Peyer's patch (tissue), 4 donors: ENCODE data around the gene PET100.

Experiments used
- POLR2A ChIP-seq, 2 donors: fragments of 450-650 bp; IDR thresholded peaks; one replicate each; pipeline ENCODE4 v1.5.1; 2017; ENCODE audit warnings: antibody characterized with exemption in 2 of 2, mild to moderate bottlenecking in 2 of 2, moderate library complexity in 2 of 2
- TF ChIP-seq, protein P1 (sequence below), 6 experiments: fragments of 450-650 bp in 4 of 6; fragments of 200-600 bp in 2 of 6; sonication (generic) in 1 of 6; IDR thresholded peaks; one replicate each; pipeline ENCODE4 v1.5.1; 2017 to 2019; ENCODE audit warnings: antibody characterized with exemption in 6 of 6, mild to moderate bottlenecking in 3 of 6, moderate library complexity in 1 of 6

DNA sequence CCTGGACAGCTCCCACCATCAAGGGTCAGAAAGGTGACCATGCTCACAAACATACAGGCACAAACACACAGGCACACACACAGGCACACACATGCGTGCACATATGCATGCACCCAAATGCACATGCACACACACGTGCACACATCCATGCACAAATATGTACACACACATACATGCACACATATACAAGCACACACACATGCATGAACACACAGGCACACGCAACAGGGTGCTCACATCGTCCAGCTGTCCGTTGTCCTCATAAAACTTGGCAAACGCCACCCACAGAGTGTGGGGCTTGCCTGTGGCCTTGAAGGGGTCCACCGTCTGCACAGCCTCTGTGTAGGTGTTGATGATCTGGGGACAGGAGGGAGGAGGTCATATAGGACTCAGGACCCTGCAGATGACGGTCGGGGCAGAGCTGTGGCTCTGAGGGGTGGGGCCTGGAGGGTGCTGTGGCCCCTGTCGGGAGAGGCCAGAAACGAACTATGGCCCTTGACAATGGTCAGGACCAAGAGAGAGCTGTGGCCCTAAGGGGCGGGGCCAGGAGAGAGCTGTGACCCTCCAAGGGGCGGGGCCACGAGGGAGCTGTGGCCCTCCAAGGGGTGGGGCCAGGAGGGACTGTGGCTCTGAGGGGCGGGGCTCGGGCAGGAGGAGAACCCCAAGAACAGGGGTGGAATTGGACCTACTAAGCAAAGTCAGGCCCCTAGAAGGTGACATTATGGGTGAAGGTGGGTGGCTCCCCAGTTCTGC lies 6.5 kb upstream of the PET100 start:
- TF ChIP-seq, protein P1, sequence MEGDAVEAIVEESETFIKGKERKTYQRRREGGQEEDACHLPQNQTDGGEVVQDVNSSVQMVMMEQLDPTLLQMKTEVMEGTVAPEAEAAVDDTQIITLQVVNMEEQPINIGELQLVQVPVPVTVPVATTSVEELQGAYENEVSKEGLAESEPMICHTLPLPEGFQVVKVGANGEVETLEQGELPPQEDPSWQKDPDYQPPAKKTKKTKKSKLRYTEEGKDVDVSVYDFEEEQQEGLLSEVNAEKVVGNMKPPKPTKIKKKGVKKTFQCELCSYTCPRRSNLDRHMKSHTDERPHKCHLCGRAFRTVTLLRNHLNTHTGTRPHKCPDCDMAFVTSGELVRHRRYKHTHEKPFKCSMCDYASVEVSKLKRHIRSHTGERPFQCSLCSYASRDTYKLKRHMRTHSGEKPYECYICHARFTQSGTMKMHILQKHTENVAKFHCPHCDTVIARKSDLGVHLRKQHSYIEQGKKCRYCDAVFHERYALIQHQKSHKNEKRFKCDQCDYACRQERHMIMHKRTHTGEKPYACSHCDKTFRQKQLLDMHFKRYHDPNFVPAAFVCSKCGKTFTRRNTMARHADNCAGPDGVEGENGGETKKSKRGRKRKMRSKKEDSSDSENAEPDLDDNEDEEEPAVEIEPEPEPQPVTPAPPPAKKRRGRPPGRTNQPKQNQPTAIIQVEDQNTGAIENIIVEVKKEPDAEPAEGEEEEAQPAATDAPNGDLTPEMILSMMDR (IDR thresholded peaks at IDR 0.05): no peak
- TF ChIP-seq POLR2A (IDR thresholded peaks at IDR 0.05): no peak
